GM19193 (cell line): Measurements from ENCODE around the gene RAP1GAP2.

ENCODE experiments used
- POLR2A ChIP-seq: IDR thresholded peaks from 4 replicates; pipeline ENCODE4 v1.6.1; 2011; ENCODE audit not compliant: insufficient read depth, insufficient read length; ENCODE audit errors: extremely low read depth

RAP1GAP2 gene

GRCh38 chr17:2874189-2874686, 78.0 kb downstream of the RAP1GAP2 start:
- no peak for TF ChIP-seq POLR2A

GRCh38 chr17:2875608-2876007, 79.4 kb downstream of the RAP1GAP2 start:
- no peak for TF ChIP-seq POLR2A

GRCh38 chr17:2876467-2876866, 80.2 kb downstream of the RAP1GAP2 start:
- TF ChIP-seq POLR2A = no peak

GRCh38 chr17:2878751-2879254, 82.6 kb downstream of the RAP1GAP2 start:
- no peak for TF ChIP-seq POLR2A

GRCh38 chr17:2880050-2880449, 83.8 kb downstream of the RAP1GAP2 start:
- TF ChIP-seq POLR2A = no peak

GRCh38 chr17:2881295-2881694, 85.1 kb downstream of the RAP1GAP2 start:
- TF ChIP-seq POLR2A = no peak

- TF ChIP-seq POLR2A = no peak
Measured at GRCh38 chr17:2883544-2884213, 87.4 kb downstream of the RAP1GAP2 start.

- no peak for TF ChIP-seq POLR2A
Measured at GRCh38 chr17:2885733-2886132, 89.5 kb downstream of the RAP1GAP2 start.

GRCh38 chr17:2888326-2888725, 92.1 kb downstream of the RAP1GAP2 start:
- no peak for TF ChIP-seq POLR2A

GRCh38 chr17:2889256-2889655, 93.0 kb downstream of the RAP1GAP2 start:
- TF ChIP-seq POLR2A = no peak

- no peak for TF ChIP-seq POLR2A
Measured at GRCh38 chr17:2892305-2892971, 96.2 kb downstream of the RAP1GAP2 start.

- TF ChIP-seq POLR2A = no peak
Measured at GRCh38 chr17:2893422-2893914, 97.2 kb downstream of the RAP1GAP2 start.

- no peak for TF ChIP-seq POLR2A
Measured at GRCh38 chr17:2894782-2895181, 98.5 kb downstream of the RAP1GAP2 start.

GRCh38 chr17:2897605-2898004, 101.4 kb downstream of the RAP1GAP2 start:
- TF ChIP-seq POLR2A = no peak

GRCh38 chr17:2898255-2898926, 102.2 kb downstream of the RAP1GAP2 start:
- no peak for TF ChIP-seq POLR2A

GRCh38 chr17:2899906-2900305, 103.7 kb downstream of the RAP1GAP2 start:
- TF ChIP-seq POLR2A = no peak

GRCh38 chr17:2900842-2901241, 104.6 kb downstream of the RAP1GAP2 start:
- TF ChIP-seq POLR2A = no peak
